Limb (tissue), 2 donors: Measurements from ENCODE around the gene PHLDB2.

ENCODE experiments used
- DNase-seq, 2 donors: peaks; one replicate each; pipeline ENCODE4 v3.0.0-alpha.2; 2016; ENCODE audit errors: extremely low spot score in 2 of 2

PHLDB2 gene

DNA sequence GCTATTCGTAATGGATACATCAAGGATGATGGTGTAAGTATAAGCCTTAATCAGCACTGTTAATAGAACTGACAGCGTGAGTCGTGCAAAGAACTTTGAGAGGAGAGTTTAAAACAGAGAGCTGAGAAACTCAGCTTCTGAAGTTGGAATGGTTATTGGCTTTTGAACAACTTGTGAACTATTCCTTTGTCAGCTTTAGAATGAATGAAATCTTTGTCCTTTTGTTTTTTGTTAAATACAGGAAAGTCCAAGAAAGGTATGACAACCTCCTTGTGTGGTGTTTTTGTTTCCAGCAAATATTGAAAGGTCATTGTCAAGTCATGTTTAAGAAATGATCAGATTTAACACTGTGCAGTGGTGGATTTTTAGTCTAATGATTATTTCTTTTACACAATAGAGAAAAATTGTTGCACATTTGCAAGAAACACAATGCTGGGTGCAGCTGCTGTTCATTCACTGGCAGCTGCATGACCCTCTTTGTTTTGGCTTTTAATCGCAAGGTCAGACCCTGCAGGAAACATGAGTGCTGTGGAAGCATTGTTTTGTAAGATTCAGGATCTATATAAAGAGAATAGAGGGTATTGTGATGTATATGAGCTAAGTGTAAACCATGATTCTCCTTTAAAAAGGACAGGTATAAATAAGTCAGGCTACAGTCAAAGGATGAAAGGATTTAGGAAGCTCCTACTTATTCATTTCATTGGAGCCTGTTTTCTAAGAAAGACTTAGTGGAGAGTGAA, 98.1 kb downstream of the PHLDB2 start:
- DNase-seq, result peak in 1 of 2 donors; percentile 22

GRCh38 chr3:111961461-111962164, 102.5 kb downstream of the PHLDB2 start:
- peak in 1 of 2 donors; percentile 32 for DNase-seq

DNA sequence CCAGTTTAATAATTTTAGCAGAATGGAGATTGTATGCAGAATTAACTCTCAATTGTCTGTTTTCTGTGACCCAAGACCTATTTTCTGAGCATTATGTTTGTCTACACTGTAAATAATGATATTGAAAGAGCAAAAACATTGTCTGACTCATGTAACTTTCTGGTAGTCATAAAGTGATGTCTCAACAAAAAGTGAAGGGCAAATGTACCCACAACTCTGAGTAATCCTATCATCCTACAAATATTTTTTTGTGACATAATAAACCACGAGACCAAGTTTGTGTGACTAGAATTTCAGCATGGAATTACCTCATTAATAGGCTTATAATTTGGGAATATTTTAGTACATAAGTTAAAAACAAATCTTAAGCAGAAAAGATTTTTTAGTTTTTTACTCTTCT, 104.4 kb downstream of the PHLDB2 start:
- no peak for DNase-seq

DNA sequence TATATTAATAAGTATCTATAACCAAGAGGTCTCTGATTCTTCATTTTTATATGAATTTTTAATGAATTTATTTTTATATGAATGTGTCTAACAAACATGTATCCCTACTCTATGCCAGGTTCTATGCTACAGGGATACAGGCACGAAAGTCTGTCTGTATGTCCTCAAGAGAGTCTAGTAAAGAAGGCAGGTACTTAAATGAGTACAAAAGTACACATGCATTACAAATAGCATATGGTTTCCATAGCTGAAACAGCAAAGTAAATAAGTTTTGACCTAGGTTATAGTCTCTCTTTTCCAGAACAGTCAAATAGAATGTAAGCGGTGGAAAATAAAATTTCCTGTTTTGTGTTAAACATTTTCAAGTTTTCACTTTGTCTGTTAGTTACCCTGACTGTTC, 106.4 kb downstream of the PHLDB2 start:
- no peak for DNase-seq

- DNase-seq, result no peak
These were observed 108.0 kb downstream of the PHLDB2 start for GRCh38 chr3:111967068-111967467.

- DNase-seq, result peak; percentile 88 to 90
These were observed 108.7 kb downstream of the PHLDB2 start for GRCh38 chr3:111967651-111968274.

- DNase-seq, result no peak
These were observed 109.4 kb downstream of the PHLDB2 start for GRCh38 chr3:111968319-111969054.

- DNase-seq, result no peak
These were observed 111.3 kb downstream of the PHLDB2 start for GRCh38 chr3:111970376-111970775.

DNA sequence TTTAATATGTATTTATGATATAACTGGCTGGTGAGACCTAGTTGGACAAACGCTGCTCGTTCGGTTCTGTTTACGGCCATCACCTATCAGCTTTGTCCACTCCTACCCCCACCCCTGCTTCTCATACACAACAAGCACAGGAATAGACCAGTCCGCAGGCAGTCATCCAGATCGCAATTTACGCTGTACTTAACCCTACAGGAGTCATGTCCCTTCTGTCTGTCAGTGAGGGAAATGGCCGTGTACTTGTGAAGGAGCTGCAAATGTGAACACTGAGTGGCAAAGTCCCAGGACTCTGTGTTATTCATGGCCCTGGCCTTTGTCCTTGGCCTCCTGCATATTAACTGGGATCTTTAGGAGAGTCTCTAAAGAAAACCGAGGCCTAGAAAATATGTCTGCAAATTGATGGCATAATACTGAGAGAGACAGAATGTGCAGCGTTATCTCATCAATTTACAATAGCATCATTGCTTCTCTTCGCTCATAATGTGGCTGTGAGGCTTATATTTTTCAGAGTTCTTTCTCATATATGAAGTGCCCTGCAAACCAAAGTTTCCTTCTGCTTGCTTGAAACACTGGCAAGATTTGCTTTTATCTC, 112.6 kb downstream of the PHLDB2 start:
- no peak for DNase-seq

DNA sequence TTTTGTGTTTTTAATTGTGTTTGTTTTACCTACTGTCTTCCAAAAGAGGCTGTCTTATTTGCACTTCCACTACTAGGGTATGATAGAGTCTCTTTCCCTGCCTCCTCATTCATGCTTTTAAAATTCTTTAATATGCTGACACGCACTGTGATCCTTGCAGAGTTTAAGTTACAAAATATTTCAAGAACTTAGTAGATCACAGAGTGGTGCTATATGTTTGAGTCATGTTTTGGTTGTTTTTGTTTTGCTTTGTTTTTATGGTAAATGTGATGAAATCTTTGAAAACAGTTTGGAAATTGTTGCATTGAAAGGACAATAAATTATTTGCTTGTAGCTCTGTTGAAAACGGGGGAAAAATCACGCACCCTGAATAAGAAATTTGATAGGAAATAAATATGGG, 113.8 kb downstream of the PHLDB2 start:
- DNase-seq, result no peak

DNA sequence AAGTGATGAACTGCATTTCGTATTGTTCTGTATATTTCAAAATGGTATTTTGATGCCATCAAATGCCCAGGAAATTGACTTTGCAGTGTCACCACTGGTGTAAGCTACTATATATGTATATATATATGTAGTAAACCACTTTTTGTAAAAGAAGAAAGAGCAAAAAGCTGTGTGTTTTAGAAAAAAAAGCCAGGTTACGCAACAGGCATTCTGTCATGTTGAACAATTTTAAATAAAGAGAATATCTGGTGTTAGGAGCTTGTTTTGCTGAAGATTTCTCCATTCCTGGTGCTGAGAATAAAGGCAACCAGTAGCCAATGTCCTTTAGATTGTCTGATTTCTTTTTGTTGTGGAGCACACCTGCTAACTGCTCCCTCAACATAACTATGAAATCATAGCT, 116.1 kb downstream of the PHLDB2 start:
- no peak for DNase-seq

DNA sequence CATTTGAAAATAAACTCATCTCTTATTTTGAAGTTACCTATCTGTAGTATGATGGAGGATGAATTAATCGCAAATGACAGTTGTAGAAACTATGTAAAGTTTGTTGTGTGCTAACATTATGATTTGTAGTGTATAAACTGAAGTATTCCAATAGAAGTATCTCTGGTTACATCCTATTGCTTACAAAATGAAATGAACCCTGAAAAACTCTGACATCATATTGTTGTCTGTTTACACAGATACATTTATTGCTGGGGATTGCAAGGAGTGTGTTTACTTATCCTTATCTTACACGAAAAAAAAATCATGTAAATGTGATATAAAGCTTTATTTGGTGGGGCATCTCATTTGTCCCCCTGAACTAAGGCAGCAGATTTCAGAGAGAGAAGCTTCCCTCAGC, 117.2 kb downstream of the PHLDB2 start:
- no peak for DNase-seq

DNA sequence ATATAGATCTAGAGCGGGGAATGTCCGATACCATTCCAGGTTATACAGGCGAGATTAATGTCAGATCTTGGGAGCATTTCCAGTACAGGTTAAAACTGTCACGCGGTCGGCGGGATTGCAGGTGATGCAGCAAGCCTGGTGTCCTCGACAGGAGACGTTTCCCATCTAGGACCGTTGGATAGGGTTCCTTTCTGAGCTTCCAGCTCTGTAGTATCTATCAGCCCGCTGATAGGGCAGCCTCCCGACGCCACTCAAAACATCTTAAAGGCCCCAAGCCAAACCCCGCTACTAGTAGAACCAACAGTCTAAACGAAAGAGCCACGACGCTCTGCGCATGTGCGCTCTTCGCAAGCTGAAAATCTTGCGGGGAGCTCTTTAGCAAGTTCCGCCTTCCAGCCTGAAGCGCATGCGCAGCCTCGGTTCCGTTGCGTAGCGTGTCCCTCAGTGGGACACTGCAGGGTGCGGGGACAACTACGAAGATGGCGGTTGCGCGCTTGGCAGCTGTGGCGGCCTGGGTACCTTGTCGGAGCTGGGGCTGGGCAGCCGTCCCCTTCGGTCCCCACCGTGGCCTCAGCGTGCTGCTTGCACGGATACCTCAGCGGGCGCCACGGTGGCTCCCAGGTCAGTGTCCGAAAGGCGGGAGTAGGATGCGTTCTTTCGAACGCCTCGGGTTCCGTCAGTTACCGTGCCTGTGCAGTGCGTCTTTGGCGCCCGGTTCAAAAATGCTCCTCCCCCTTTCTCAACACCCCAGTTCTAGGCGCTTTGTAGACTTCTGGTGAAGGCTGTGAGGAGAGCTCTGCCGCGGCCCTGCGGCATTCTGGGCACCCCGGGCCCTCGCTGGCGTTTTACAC, 119.7 kb downstream of the PHLDB2 start, which contains the start of gene ABHD10:
Gene ABHD10, plus strand, starts transcription at position 444 of the 851 bp plus-strand sequence. Its CDS starts 36 bp downstream, at position 480.
- DNase-seq, result peak; percentile 95 to 97

GRCh38 chr3:111979434-111980038, 120.5 kb downstream of the PHLDB2 start:
- DNase-seq, result peak in 1 of 2 donors; percentile 7

- DNase-seq, result no peak
These were observed 121.8 kb downstream of the PHLDB2 start for GRCh38 chr3:111980716-111981456.

- DNase-seq, result no peak
These were observed 122.3 kb downstream of the PHLDB2 start for GRCh38 chr3:111981457-111981763.

DNA sequence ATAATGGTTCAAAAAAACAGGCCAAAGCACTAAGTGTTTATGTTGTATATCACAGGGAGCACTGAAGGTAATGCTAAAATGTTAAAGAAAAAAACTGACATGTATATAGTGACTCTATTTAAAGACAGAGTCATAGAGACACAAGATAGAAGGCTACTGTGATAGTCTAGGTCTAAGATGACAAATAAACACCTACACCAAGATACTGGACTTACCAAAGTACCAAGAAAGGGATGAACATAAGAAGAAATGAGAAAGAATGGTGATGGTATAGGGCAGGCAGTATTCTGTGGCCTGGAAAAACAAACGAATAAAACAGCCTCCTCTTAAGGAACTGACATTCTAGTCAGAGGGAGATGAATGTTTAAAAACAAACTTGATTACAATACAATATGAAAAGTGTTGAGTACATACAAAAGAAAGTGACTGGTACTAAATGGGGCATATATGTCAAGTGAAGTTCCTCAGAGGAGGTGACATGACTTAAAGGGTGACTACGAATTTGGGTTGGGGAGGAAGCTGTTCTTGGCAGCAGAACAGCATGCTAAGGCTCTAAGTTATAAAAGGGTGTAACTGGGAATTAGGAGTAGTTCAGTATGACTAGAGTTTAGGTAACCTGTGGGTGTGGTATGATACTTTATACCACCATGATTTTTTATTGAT, 125.7 kb downstream of the PHLDB2 start:
- DNase-seq, result no peak

DNA sequence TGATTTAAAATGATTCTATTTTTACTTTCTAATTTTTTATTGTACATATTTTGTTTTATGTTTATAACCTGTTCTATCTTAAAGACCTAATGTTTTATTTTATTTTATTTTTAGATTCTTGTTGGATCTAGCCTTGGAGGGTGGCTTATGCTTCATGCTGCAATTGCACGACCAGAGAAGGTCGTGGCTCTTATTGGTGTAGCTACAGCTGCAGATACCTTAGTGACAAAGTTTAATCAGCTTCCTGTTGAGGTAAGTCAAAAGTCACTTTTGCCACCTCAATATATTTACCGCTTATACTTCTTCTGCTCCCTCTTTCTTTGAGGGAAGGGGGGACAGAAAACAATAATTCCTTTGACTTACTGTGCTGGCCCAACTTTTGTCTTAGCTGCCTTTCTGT, 127.7 kb downstream of the PHLDB2 start:
- no peak for DNase-seq
